GM19099 (cell line): ENCODE measurements around the gene ZFAND3.

ENCODE experiments used
- POLR2A ChIP-seq: IDR thresholded peaks from 3 replicates; pipeline ENCODE4 v1.6.1; 2011; ENCODE audit warnings: low read depth; ENCODE audit not compliant: insufficient read length; ENCODE audit errors: extremely low read depth

Gene ZFAND3

GRCh38 chr6:37814374-37814773, 5.2 kb upstream of the ZFAND3 start:
- TF ChIP-seq POLR2A = no peak

- TF ChIP-seq POLR2A = no peak
Observed at GRCh38 chr6:37816599-37817375, 2.7 kb upstream of the ZFAND3 start.

GRCh38 chr6:37818536-37819176, 871 bp upstream of the ZFAND3 start:
- peak; percentile 98 for TF ChIP-seq POLR2A

GRCh38 chr6:37819802-37820717, 533 bp downstream of the ZFAND3 start:
- no peak for TF ChIP-seq POLR2A

- TF ChIP-seq POLR2A = no peak
Observed at GRCh38 chr6:37820718-37821079, 1.2 kb downstream of the ZFAND3 start.

GRCh38 chr6:37821446-37821845, 1.9 kb downstream of the ZFAND3 start:
- TF ChIP-seq POLR2A = no peak

- TF ChIP-seq POLR2A = no peak
Observed at GRCh38 chr6:37822851-37823682, 3.5 kb downstream of the ZFAND3 start.

- TF ChIP-seq POLR2A = no peak
Observed at GRCh38 chr6:37824170-37824569, 4.6 kb downstream of the ZFAND3 start.

- no peak for TF ChIP-seq POLR2A
Observed at GRCh38 chr6:37826188-37826587, 6.7 kb downstream of the ZFAND3 start.

- TF ChIP-seq POLR2A = no peak
Observed at GRCh38 chr6:37826993-37827392, 7.5 kb downstream of the ZFAND3 start.

GRCh38 chr6:37827603-37828265, 8.2 kb downstream of the ZFAND3 start:
- TF ChIP-seq POLR2A = no peak

GRCh38 chr6:37830225-37830624, 10.7 kb downstream of the ZFAND3 start:
- no peak for TF ChIP-seq POLR2A

GRCh38 chr6:37831457-37831856, 11.9 kb downstream of the ZFAND3 start:
- TF ChIP-seq POLR2A = no peak

- no peak for TF ChIP-seq POLR2A
Observed at GRCh38 chr6:37835923-37836322, 16.4 kb downstream of the ZFAND3 start.
